Measurements from ENCODE around the gene C5orf63.
"Not testable (repeated sequence)": the region's sequence is repeated elsewhere in the genome, so short reads cannot be mapped to it uniquely, and the experiment has no call there.

The C5orf63 gene

GRCh38 chr5:127005282-127005681 is 68.0 kb downstream of the C5orf63 start:
- not testable (repeated sequence) for FAIRE-seq

- FAIRE-seq = no peak
These were observed 68.6 kb downstream of the C5orf63 start for GRCh38 chr5:127004721-127005120.

- no peak for FAIRE-seq
These were observed 69.4 kb downstream of the C5orf63 start for GRCh38 chr5:127003798-127004495.

GRCh38 chr5:127002390-127002789 is 70.9 kb downstream of the C5orf63 start:
- FAIRE-seq = no peak

- FAIRE-seq = no peak
These were observed 71.5 kb downstream of the C5orf63 start for GRCh38 chr5:127001621-127002296.

All from G401.6 (cell line).